Loucy (cell line): ENCODE results near the gene GRM3.

Experiments used
- H2AFZ ChIP-seq: fragments of 200-600 bp; sonication (generic); 2 replicates; pipeline ENCODE4 v1.6.0; 2016; ENCODE audit warnings: antibody characterized with exemption, mild to moderate bottlenecking, low read length, moderate library complexity
- H3F3A ChIP-seq: fragments of 200-600 bp; 2 replicates; pipeline ENCODE4 v1.6.0; 2016; ENCODE audit warnings: antibody characterized with exemption, low read depth, mild to moderate bottlenecking
- H3K27me3 ChIP-seq: fragments of 200-600 bp; sonication (generic); 2 replicates; pipeline ENCODE4 v1.6.1; 2014; ENCODE audit warnings: low read length, mild to moderate bottlenecking; ENCODE audit not compliant: insufficient read depth, poor library complexity, severe bottlenecking
- H3K36me3 ChIP-seq: fragments of 200-600 bp; sonication (generic); 2 replicates; pipeline ENCODE4 v1.6.1; 2016; ENCODE audit warnings: low read length; ENCODE audit not compliant: insufficient read depth
- H3K4me1 ChIP-seq: fragments of 200-600 bp; sonication (generic); 2 replicates; pipeline ENCODE4 v1.5.1; 2014; ENCODE audit warnings: low read length, mild to moderate bottlenecking; ENCODE audit not compliant: insufficient read depth, poor library complexity, severe bottlenecking
- H3K4me2 ChIP-seq: fragments of 200-600 bp; sonication (generic); 2 replicates; pipeline ENCODE4 v1.6.0; 2014; ENCODE audit warnings: antibody characterized with exemption, low read length, low read depth, mild to moderate bottlenecking; ENCODE audit not compliant: poor library complexity, severe bottlenecking
- H3K4me3 ChIP-seq: fragments of 200-600 bp; sonication (generic); 2 replicates; pipeline ENCODE4 v1.5.1; 2014; ENCODE audit warnings: low read length, mild to moderate bottlenecking, mixed read lengths; ENCODE audit not compliant: poor library complexity, severe bottlenecking
- H3K79me2 ChIP-seq: fragments of 200-600 bp; sonication (generic); 2 replicates; pipeline ENCODE4 v1.6.1; 2014; ENCODE audit warnings: low read length; ENCODE audit not compliant: insufficient read depth
- H3K9ac ChIP-seq: fragments of 200-600 bp; sonication (generic); 2 replicates; pipeline ENCODE4 v1.6.0; 2014; ENCODE audit warnings: mild to moderate bottlenecking, low read depth, low read length, moderate library complexity; ENCODE audit not compliant: poor library complexity, severe bottlenecking
- H3K9me2 ChIP-seq: fragments of 200-600 bp; sonication (generic); replicated peaks from 2 replicates; pipeline ENCODE4 v1.6.1; 2016; ENCODE audit warnings: low read depth, low read length, mixed read lengths
- H3K9me3 ChIP-seq: fragments of 200-600 bp; sonication (generic); 2 replicates; pipeline ENCODE4 v1.6.1; 2014; ENCODE audit warnings: mild to moderate bottlenecking, antibody characterized with exemption, low read length, low read depth; ENCODE audit not compliant: insufficient read depth
- H4K20me1 ChIP-seq: fragments of 200-600 bp; sonication (generic); 2 replicates; pipeline ENCODE4 v1.6.0; 2014; ENCODE audit warnings: antibody characterized with exemption, low read length, mild to moderate bottlenecking; ENCODE audit not compliant: insufficient read depth, poor library complexity, severe bottlenecking
- CTCF ChIP-seq: fragments of 200-600 bp; sonication (generic); conservative IDR thresholded peaks from 2 replicates; pipeline ENCODE4 v1.5.1; 2014; ENCODE audit warnings: mild to moderate bottlenecking, antibody characterized with exemption, low read length
- EZH2phosphoT487 ChIP-seq: fragments of 200-600 bp; IDR thresholded peaks from 2 replicates; pipeline ENCODE4 v1.6.1; 2018; ENCODE audit warnings: antibody characterized with exemption, mild to moderate bottlenecking, moderate library complexity, borderline replicate concordance

GRM3 gene

DNA sequence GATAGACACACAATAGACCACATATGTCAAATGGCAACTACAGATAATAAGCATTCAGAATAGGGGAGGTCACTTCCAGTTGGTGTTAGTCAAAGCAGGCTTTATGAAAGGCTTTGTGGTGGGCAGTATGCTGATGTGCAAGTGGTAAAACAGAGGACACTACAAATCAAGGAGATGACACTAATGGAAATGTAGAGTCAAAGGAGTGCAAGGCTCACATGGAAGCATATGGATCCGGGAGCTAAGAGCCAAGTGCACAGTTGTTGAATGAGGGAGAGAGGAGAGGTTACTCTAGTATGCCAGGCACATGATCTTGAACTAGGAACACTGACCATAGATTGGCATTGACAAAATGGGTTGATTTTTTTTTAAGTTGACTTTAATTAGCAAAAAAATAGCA, 62.7 kb downstream of the GRM3 start:
- no peak overlapping the region for H3K9ac ChIP-seq
- H3K79me2 ChIP-seq, result no peaks in the 10 kb centered on the region
- H2AFZ ChIP-seq, result no peak overlapping the region
- H3K9me3 ChIP-seq, result no peaks in the 10 kb centered on the region
- no peaks in the 10 kb centered on the region for H3F3A ChIP-seq
- no peaks in the 10 kb centered on the region for H3K36me3 ChIP-seq
- no peak overlapping the region for H3K4me2 ChIP-seq
- no peak overlapping the region for H3K4me3 ChIP-seq
- no peaks in the 10 kb centered on the region for H3K27me3 ChIP-seq
- no peaks in the 10 kb centered on the region for H3K9me2 ChIP-seq
- H3K4me1 ChIP-seq, result no peaks in the 10 kb centered on the region
- no peaks in the 10 kb centered on the region for H4K20me1 ChIP-seq
- TF ChIP-seq CTCF (no peak), EZH2phosphoT487 (no peak)

GRCh38 chr7:86708031-86708680, 64.4 kb downstream of the GRM3 start:
- no peaks in the 10 kb centered on the region for H4K20me1 ChIP-seq
- H3K27me3 ChIP-seq, result no peaks in the 10 kb centered on the region
- no peak overlapping the region for H3K9ac ChIP-seq
- H3K79me2 ChIP-seq, result no peaks in the 10 kb centered on the region
- no peaks in the 10 kb centered on the region for H3K4me1 ChIP-seq
- no peaks in the 10 kb centered on the region for H3F3A ChIP-seq
- H3K9me3 ChIP-seq, result no peaks in the 10 kb centered on the region
- no peak overlapping the region for H2AFZ ChIP-seq
- H3K4me2 ChIP-seq, result no peak overlapping the region
- H3K4me3 ChIP-seq, result no peak overlapping the region
- no peak for TF ChIP-seq CTCF
- no peak for TF ChIP-seq EZH2phosphoT487
- no peaks in the 10 kb centered on the region for H3K36me3 ChIP-seq
- no peaks in the 10 kb centered on the region for H3K9me2 ChIP-seq

DNA sequence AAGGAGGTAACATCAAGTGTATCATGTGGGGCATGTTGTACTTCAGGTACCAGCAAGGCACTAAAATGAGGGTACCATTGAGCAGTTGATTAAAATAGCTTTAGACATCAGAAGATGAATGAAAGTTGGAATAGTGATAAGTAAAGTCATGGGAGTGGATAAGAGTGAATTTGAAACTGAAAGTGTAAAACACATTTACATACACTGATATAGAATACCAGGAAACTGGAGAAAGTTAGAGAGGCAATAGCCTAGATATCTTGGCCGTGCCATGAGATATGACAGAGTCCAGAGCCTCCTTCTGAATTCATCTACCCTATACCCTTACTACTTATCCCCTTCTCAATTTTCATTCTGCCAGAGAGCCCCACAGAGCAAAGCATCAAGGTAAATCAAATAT, 76.6 kb downstream of the GRM3 start:
- no peak for TF ChIP-seq CTCF
- TF ChIP-seq EZH2phosphoT487, result no peak
- Histone ChIP-seq H3K9me2 (no peaks in the 10 kb centered on the region), H3K36me3 (no peaks in the 10 kb centered on the region)

More for the DNA sequence above, 76.6 kb downstream of the GRM3 start:
- Histone ChIP-seq H3K9ac (no peak overlapping the region), H3F3A (no peaks in the 10 kb centered on the region), H3K9me3 (no peaks in the 10 kb centered on the region), H3K4me3 (no peak overlapping the region), H3K4me1 (no peaks in the 10 kb centered on the region), H3K27me3 (no peaks in the 10 kb centered on the region), H4K20me1 (no peaks in the 10 kb centered on the region), H3K79me2 (no peaks in the 10 kb centered on the region), H2AFZ (no peak overlapping the region), H3K4me2 (no peak overlapping the region)
